ENCODE results near the gene NGF.

Gene NGF

DNA sequence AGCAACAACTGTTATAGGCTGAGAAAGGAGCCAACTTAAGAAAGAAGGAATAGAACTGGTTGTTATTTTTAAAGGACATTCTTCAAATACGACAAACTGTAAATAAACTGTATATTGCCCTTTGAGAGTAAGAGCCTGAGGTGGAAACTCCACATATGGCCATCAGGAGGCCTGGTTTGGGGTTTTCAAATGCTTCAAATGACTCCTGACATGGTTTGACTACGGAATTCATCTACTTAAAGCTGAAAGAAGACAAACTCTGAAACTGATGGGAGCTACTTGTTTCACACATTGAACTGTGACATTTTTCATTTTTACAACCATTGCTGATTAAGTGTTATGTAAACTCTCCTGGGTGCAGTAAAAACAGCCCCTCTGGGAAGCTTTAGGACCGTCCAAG, 59.8 kb downstream of the NGF start:
- no peak for DNase-seq

DNA sequence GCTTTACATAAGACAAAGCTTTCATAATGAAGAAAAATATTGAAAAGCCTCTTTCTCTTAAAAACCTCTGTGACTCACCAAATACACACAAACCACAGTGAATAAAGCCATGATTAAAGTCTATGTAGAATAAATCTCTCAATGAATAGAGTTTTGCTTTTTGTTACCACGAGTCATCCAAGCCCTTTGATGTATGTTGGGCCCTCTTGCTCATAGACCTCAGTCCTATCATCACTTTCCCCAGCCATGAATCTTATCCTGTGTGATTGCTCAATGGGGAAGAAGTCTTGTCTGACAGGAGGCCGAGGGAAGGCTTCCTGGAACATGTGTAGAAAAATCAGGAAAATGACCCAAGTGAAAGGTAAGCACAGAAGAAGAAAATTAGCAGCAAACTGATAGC, 60.8 kb downstream of the NGF start:
- no peak for DNase-seq

DNA sequence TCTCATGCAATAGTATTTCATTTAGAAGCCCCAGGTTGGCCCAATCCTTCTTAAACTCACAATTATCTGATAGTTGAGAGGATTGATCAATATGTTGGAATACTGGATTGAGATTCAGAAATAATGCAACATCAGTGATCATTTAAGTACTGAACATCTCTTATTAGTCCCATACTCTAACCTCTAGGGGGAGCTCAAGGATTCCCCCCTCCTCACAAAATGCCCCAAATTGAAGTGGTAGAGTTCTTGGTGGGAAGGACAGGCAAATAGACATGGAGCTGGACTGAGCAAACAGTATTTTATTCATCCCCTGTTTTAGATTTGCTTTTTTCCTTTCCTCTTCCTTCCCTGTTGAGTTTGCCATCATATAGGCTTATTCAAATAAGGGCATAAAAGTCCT, 62.8 kb downstream of the NGF start:
- DNase-seq, result peak; percentile 22

DNA sequence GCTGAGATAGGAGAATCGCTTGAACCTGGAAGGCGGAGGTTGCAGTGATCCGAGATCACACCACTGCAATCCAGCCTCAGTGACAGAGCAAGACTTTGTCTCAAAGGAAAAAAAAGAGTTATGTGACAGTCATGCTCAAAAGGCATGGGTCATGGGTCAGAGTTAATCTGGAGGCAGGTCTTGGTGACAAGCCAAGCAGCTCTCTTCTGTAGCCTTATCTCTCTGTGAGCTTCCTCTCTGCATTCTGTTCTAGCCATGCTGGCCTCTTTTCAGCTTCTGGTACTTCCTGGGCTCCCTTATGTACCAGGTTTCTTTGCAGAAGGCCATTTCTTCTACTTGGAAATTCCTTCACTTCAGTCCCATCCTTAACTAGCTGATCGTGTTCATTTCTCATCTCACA, 63.6 kb downstream of the NGF start:
- DNase-seq, result no peak

DNA sequence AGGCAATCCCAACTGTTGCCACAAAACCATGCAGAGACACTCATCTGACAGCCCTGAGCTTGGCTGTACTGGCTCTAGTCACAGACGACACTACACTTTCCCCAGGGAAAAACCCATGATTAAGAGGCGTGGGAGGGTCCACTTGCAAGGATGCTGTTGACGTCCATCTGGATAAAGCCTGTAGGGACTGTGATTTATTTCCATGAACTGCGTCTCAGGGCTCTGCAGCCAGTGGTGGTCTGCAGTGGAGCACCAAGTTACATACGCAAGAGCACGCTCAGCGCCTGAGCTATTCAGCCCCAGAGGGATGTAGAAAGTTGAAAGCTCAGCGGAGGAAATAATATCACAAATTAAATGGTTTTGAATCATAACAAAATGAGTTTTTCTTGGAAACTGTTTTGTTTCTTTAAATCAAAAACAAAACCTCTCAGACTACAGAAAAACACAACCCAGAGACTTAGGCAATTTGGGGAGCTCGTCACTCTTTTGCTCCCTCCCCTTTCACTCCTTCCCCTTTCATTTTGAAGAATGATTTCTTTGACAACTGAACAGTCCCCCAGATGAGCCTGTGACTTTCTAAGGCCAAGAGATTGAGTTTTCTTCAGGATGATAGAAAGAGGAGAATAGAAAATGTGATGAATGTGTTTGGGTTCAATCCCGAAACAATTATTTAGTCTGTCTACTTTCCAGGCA, 71.2 kb downstream of the NGF start:
- DNase-seq, result no peak

DNA sequence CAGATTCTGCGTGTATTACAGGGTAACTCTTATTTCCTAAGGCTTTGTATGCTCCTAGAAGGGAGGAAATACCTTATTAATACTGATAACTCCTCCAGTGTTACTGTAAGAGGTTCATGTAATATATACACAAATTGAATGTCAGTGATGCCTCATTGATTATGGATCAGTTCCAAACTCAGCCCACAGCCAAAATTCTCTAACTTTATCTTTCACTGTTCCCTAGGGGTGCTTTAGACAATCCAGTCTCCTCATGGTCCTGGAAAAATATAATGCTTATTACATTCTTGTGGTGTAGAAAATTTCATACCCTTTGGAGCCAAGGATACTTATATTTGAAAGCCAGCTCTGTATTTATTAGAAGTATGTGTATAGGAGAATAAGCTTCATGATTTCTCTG, 73.0 kb downstream of the NGF start:
- DNase-seq, result no peak

DNA sequence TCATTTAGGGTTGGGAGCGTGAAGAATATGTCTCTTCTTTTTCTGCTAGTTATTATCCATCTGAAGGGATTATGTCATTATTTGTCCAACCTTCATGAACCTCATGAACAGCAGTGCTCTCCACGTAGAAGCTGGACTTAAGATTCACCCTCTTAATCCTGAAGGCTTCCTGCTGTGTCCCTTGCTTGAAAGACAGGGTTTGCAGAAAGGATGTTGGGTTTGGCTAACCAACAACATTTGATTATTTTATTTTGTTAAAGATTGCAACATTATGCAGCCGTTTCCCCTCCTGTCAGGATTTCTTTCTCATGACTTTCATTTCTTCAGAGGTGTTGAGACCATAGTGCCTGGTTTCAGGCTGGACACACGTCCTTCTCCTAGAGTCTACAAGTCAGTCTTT, 75.2 kb downstream of the NGF start:
- no peak for DNase-seq

DNA sequence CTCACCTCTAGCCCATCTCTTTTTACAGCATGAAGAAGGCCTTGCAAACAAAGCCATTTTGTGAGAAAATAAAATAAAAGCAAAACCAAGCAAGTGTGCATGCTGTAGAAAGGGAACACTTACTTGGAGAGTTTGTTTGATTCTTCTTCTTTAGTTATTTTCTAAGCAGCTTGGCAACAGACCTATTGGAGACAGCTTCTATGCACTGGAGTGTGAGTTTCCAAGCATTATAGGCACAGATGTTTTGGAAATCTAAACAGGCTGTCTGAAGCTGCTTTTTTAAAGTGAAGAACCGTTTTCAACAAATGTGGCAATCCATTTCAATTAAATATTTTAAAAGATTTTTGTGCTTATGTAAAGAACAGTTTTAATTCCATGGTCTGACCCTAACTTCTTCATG, 76.6 kb downstream of the NGF start:
- DNase-seq, result no peak

DNA sequence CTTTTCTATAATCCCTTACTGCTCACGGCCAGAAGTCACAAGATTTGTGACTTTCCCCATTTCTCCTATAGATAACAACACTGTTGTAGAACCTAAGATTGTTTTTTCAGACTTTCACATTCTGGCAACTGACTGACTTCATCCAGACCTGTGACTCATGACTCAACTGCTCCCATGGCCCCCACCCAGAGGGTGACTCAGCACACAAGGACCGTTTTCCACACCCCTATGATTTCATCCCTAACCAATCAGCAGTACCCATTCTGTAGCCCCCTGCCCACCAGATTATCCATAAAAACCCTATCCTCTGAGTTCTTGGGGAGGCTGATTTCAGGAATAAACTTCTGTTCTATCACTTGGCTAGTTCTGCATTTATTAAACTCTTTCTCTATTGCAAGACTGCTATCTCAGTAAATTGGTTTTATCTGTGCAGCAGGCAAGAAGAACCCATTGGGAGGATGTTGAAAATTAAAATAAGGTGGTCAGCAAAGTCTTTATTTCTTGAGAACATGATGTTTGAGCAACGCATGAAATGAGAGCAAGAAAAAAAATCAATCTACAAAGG, 79.7 kb downstream of the NGF start:
- no peak for DNase-seq

DNA sequence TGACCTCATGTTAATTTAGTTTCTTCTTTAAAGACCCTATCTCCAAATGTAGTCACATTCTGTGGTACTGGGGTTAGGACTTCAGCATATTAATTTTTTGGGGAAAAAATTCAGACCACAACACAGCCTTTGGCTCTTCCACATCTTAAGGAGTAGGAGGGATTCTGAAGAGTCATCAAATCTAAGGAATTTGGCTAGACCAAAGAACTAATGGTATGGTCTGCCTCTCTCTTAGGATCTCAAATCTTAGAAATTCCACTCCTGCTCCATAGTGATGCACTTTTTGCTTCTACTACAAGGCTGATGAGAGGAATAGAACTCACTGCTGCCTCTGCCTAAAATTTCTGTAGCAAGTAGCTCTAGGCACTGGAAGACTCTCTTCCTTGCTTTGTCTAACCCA, 80.5 kb downstream of the NGF start:
- no peak for DNase-seq

DNA sequence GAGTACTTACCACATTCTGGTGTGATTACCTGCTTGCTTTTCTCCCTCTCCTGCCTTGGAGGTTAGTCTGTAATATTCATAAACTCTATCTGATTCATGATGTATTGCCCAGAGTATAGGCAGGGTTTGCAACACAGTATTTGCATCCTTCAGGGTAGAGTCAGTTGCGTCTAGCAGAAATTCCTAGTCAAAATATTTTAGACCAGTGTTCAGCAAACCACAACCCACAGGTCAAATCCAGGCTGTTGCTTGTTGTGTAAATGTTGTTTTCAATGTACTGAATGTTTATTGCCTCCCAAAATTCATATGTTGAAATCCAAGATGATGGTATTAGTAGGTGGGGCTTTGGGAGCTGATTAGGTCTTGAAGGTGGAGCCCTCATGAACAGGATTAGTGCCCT, 82.9 kb downstream of the NGF start:
- no peak for DNase-seq

DNA sequence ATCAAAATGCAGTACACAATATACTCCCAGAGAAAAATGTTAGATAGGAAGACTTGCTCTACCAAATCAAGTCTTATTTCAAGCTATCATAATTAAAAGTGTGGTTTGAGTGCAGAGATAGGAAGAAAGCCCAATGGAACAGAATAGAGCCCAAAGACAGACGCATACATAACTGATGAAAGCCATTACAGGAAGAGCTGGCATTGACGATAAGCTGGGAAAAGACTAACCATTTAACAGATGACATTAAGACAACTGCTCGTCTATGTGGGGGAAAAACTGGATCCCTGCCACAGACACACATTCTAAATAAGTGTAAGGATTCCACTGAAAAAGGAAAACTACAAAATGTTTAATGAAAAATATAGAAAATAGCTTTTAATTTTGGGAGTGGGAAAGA, 85.5 kb downstream of the NGF start:
- DNase-seq, result no peak

DNA sequence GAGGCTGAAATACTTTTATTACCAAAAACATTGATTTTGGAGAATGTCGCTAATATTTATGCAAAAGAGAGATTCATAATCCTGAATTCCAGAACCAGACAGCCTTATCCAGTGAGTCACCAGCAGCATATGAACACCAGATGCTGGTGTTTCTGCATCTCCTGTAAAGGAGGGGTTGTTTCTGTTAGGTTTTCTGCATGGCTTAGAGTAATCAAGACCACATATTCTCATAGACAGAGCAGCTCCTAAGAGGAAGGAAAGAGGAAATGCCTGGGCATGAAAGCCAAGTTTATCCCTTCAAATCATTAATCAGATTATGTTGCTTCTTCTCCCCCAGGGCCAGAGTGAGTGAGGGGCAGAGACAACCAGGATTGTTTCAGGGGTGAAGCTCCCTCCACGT, 86.2 kb downstream of the NGF start:
- no peak for DNase-seq

DNA sequence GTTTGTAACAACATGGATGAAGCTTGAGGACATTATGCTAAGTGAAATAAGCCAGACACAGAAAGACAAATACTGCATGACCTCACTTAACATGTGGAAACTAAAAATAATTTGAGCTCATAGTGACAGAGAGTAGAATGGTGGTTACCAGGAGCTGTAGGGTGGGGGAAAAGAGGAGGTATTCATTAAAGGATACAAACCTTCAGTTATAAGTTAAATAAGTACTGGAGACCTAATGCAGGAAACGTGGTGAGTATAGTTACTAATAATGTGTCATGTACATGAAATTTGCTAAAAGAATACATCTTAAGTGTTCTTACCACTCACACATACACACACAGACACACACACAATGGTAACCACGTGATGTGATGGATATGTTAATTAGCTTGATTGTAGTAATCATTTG, 86.7 kb downstream of the NGF start:
- DNase-seq, result no peak

DNA sequence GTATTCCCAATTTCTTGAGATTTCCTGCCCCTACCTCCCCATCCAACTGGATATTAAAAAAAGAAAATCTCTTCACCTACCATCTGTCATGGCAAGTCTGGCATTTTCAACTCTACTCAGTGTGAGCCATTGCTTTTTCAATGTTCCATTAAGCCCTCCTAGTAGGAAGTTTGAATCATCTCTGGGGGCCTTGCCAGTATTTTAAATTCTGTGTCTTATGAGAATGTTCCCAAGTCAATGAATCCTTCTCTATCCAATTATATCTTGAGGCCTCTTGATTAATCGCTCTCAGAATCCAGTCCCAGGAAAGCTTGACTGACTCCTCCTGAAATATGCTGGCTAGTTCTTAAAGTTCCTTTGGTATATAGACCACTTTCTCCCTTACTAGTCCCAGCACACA, 91.5 kb downstream of the NGF start:
- no peak for DNase-seq

DNA sequence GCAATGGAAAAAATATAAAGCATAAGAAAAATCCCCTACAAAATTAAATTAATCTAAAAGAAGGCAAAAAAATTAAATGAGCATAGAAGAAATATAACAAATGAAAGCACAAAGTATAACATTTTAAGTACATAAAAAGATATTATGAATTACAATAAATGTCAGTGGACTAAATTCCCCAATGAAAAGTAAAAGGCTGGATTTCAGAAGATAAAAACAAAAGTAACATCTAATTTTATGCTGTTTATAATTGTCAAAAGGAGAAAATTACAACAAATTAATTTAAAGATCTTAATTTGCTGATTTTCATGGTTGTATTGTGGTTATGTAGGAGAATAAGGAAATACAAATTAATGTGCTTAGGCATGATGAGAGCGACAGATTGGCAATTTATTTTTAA, 92.8 kb downstream of the NGF start:
- DNase-seq, result no peak

DNA sequence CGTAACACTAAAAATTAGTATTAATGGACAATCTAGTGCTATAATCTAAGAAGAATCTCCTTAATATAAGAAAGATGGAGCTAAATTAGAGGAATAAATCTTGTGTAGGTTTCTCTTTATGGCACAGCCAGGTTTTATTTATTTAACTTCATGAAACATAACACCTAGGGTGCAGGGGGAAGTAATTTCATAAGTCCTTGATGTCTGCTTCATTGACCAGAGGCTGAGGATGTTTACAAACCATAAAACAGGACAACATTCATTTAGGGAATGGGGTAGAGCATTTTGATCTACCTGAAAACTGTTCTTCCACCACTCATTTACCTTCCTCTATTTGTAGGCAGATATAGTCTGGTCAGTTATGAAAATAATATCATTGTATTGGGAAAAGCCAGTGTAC, 95.5 kb downstream of the NGF start:
- DNase-seq, result no peak

DNA sequence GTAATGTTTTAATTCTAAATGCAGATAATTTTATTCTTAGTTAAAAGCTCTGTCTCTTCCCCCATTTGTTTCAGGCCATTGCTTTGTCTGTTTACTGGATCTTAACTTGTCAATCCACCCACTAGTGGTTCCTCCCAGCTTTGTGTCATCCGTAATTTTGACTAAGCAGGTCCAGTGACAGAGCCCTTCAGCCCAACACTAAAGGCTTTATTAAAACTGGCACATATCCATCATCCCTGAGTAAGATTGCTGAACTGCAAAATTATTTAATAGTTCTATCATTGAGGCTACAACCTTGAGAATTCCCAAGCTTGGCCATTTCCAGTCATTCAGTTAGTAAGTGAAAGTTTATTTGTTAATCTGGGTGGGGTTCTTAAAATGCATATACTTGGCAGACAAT, 96.7 kb downstream of the NGF start:
- no peak for DNase-seq

DNA sequence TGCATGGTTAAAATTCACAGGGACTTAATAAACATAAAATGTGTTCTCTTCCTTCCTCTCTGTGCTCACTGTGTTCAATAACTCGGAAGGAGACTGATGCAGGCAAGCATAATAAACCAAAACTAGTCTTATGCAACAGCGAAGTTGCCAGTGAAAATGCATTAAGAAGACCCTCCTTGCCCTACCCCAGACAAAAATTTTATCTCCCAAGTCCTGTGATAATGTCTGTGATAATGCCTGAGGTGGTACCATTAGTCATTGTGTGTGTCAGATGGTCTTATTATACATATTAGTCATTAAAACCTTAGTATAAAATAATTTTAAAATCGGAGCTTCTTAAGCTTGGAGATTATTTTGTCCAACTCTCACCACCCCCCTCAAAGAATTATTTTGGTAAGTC, 97.8 kb downstream of the NGF start:
- no peak for DNase-seq

DNA sequence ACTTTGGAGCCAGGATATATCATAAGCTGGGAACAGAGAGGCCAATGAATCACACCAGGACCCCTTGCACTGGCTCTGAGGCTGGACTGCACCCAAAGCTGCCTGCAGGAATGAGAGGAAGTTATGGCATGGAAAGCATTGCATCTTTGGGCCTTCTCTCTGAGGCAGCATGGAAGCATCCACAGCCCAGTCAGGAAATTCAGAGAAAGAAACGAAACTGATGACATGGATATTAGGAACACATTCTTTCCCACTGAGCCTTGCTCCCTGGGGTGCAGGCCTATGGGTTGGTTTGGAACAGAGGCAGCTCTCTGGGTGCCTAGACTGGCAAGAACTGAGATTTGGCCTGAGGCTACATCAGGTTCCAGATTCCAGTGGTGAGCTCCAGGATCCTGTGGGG, 98.6 kb downstream of the NGF start:
- DNase-seq, result no peak

DNA sequence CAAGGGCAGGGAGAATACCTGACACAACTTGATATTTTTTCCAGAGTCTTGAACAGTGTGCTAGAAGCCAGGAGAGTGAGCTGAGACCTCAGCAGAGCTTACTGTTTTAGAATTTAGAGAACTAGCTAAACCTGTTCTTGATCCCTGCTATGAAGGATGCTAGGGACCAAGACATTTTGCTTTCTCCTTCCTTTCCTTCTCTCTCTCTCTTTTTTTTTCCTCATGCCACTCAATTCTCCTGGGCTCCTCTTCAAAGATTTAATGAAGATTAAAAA, 99.0 kb downstream of the NGF start:
- DNase-seq, result no peak

DNA sequence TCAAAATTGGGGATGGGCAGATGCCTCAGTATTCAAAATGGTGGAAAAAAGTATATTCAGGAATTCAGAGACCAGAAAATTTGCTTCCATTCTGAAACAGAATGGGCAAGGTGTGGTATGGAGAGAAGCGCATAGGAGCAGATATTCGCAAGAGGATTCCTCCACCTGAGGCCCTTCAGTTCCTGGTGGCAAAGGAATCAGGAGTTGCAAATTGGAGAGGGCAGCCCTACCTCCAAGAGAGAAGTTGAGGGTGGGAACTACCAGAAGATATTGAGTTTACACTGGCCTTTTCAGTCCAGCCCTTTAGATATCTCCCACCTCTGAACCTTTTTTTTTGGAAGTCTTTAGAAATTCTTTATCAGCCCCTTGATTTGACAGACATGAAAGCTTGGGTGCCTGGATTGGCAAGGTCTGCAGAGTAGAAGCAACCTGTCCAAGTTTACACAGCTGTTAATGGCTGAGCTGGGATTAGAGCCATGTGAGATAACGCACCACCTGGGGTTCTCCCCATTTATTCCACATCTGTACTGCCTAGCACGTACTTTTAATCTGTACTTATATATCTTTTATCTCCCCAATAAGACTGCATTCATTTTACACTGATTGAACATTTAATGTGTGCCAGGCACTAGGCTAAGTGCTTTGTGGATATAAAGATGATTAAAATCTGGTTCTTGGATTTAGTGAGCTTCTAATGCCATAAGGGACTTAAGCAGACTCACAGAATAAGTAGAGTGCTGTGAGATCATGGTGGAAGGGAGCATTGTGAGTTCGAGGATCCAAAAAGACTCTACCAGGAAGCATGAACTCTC, 99.5 kb downstream of the NGF start:
- DNase-seq, result no peak

DNA sequence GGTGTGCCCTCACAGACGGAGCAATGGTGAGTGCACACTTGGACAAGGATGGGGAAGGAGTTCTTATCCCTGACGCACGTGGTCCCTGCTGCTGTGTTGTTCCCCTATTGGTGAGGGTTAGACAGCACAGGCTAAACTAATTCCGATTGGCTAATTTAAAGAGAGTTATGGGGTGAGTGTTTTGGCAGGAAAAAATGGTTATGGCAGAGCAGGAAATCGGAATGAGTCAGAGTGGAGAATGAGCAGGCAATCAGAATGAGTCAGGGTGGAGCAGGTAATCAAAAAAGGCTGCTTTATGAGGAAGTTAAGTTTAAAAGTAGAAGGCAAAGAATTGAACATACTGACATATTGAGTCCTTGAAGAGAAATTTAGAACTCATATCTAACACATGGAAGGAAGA, 100.5 kb downstream of the NGF start:
- DNase-seq, result peak; percentile 15

DNA sequence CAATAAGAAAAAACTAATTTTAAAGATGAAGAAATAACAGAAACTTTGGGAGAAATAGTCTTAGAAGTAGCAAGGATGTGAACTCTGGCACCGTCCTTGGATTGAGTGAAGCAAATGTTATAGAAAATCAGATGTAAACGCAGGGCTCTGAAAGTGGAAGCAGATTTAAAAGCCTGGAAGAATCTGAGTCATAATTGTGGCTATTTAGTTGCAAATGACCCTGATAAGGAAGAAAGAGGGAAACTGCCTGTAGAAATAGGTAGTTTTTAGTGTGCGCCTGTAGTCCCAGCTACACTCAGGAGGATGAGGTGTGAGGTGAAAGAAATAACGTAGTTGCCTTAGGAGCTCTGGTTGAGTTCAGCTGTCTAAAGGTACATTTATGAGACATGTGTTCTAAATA, 101.0 kb downstream of the NGF start:
- DNase-seq, result no peak
